Measurements from ENCODE around the gene CD200R1.

CD200R1 gene

GRCh38 chr3:112884678-112885290 lies 90.1 kb downstream of the CD200R1 start:
- Histone ChIP-seq H3K27ac (ENCODE audit: low read depth, low read length) (no peak overlapping the region), H3F3A (ENCODE audit: insufficient read depth) (peaks cover 13% of the 10 kb centered on the region), H3K4me2 (ENCODE audit: low read depth, low read length, poor library complexity, severe bottlenecking) (no peak overlapping the region)

GRCh38 chr3:112881891-112882290 lies 93.0 kb downstream of the CD200R1 start:
- Histone ChIP-seq H3K4me3 (ENCODE audit: insufficient read depth, low read length, poor library complexity, severe bottlenecking) (no peak overlapping the region), H3K9ac (ENCODE audit: low read length) (no peak overlapping the region), H4K20me1 (ENCODE audit: low read depth, low read length) (no peaks in the 10 kb centered on the region), H3K4me2 (ENCODE audit: low read depth, low read length, poor library complexity, severe bottlenecking) (no peak overlapping the region), H3K9me2 (replicated peaks; ENCODE audit: insufficient read depth, low read length) (no peaks in the 10 kb centered on the region), H3F3A (ENCODE audit: insufficient read depth) (peaks cover 6% of the 10 kb centered on the region; the same call in 1 of the 2 replicates), H3K79me2 (ENCODE audit: insufficient read depth, low read length) (no peaks in the 10 kb centered on the region), H2AFZ (ENCODE audit: low read depth, low read length, severe bottlenecking) (no peak overlapping the region), H3K27me3 (ENCODE audit: low read length) (no peaks in the 10 kb centered on the region), H3K9me3 (ENCODE audit: insufficient read depth, low read length) (no peaks in the 10 kb centered on the region), H3K36me3 (ENCODE audit: low read length) (peaks cover 4% of the 10 kb centered on the region; the same call in 1 of the 2 replicates), H3K27ac (ENCODE audit: low read depth, low read length) (no peak overlapping the region)
- no peak for TF ChIP-seq EZH2phosphoT487 (conservative IDR thresholded peaks at IDR 0.05; ENCODE audit: low read length)
- no peak for TF ChIP-seq CTCF (IDR thresholded peaks at IDR 0.05; ENCODE audit: insufficient read depth, low read length, poor library complexity, severe bottlenecking)

More at GRCh38 chr3:112884678-112885290, 90.1 kb downstream of the CD200R1 start:
- TF ChIP-seq CTCF (IDR thresholded peaks at IDR 0.05; ENCODE audit: insufficient read depth, low read length, poor library complexity, severe bottlenecking) = no peak
- H4K20me1 ChIP-seq (ENCODE audit: low read depth, low read length) = no peaks in the 10 kb centered on the region
- H3K4me3 ChIP-seq (ENCODE audit: insufficient read depth, low read length, poor library complexity, severe bottlenecking) = no peak overlapping the region
- no peak overlapping the region for H3K9ac ChIP-seq (ENCODE audit: low read length)
- H3K36me3 ChIP-seq (ENCODE audit: low read length) = peaks cover 4% of the 10 kb centered on the region; the same call in 1 of the 2 replicates
- H3K27me3 ChIP-seq (ENCODE audit: low read length) = no peaks in the 10 kb centered on the region
- no peak overlapping the region for H2AFZ ChIP-seq (ENCODE audit: low read depth, low read length, severe bottlenecking)
- H3K9me3 ChIP-seq (ENCODE audit: insufficient read depth, low read length) = no peaks in the 10 kb centered on the region
- no peaks in the 10 kb centered on the region for H3K9me2 ChIP-seq (replicated peaks; ENCODE audit: insufficient read depth, low read length)
- no peaks in the 10 kb centered on the region for H3K79me2 ChIP-seq (ENCODE audit: insufficient read depth, low read length)

- Histone ChIP-seq H3K36me3 (ENCODE audit: low read length) (no peaks in the 10 kb centered on the region; the same call in 1 of the 2 replicates), H3K4me3 (ENCODE audit: insufficient read depth, low read length, poor library complexity, severe bottlenecking) (peak overlapping the region; percentile 40), H2AFZ (ENCODE audit: low read depth, low read length, severe bottlenecking) (peak overlapping the region; percentile 93), H3K27ac (ENCODE audit: low read depth, low read length) (peak overlapping the region; percentile 85), H3K79me2 (ENCODE audit: insufficient read depth, low read length) (no peaks in the 10 kb centered on the region), H4K20me1 (ENCODE audit: low read depth, low read length) (no peaks in the 10 kb centered on the region), H3K9ac (ENCODE audit: low read length) (peak overlapping the region; percentile 61), H3K9me3 (ENCODE audit: insufficient read depth, low read length) (peaks cover 2% of the 10 kb centered on the region; the same call in 1 of the 2 replicates), H3F3A (ENCODE audit: insufficient read depth) (peaks cover 7% of the 10 kb centered on the region; the same call in 1 of the 2 replicates), H3K9me2 (replicated peaks; ENCODE audit: insufficient read depth, low read length) (no peaks in the 10 kb centered on the region), H3K27me3 (ENCODE audit: low read length) (no peaks in the 10 kb centered on the region), H3K4me2 (ENCODE audit: low read depth, low read length, poor library complexity, severe bottlenecking) (peak overlapping the region; percentile 100)
- TF ChIP-seq EZH2phosphoT487 (conservative IDR thresholded peaks at IDR 0.05; ENCODE audit: low read length) (no peak), CTCF (IDR thresholded peaks at IDR 0.05; ENCODE audit: insufficient read depth, low read length, poor library complexity, severe bottlenecking) (no peak)
Observed at GRCh38 chr3:112875561-112875960, 99.3 kb downstream of the CD200R1 start.

All from SU-DHL-6 (cell line).